Left ventricle myocardium inferior (tissue), 1 donor: ENCODE measurements around the gene CIB2. TPM values are rescaled to one million over a fixed set of nuclear protein-coding genes. Genes with fewer than 3 reads are reported as not detected.
A peak's percentile ranks its signal among the peaks of the same experiment; 100 is the strongest.

Experiments used
- DNase-seq: peaks from one replicate; pipeline ENCODE4 v3.0.0-alpha.2; 2020
- H3K27ac ChIP-seq: fragments of 200-600 bp; replicated peaks from 2 replicates; pipeline ENCODE4 v1.8.0; 2021
- H3K27me3 ChIP-seq: fragments of 200-600 bp; 2 replicates; pipeline ENCODE4 v1.8.0; 2021; ENCODE audit warnings: low read depth
- H3K36me3 ChIP-seq: fragments of 200-600 bp; 2 replicates; pipeline ENCODE4 v1.8.0; 2021
- H3K4me1 ChIP-seq: fragments of 200-600 bp; 2 replicates; pipeline ENCODE4 v1.8.0; 2021
- H3K4me3 ChIP-seq: fragments of 200-600 bp; 2 replicates; pipeline ENCODE4 v1.8.0; 2021; ENCODE audit warnings: mild to moderate bottlenecking, moderate library complexity
- H3K9me3 ChIP-seq: fragments of 200-600 bp; replicated peaks from 2 replicates; pipeline ENCODE4 v1.8.0; 2021
- CTCF ChIP-seq: fragments of 200-600 bp; IDR thresholded peaks from 2 replicates; pipeline ENCODE4 v1.8.0; 2021; ENCODE audit warnings: antibody characterized with exemption, mild to moderate bottlenecking, borderline replicate concordance
- intact Hi-C: fragments of 100-400 bp; cut with micrococcal nuclease; formaldehyde crosslinking; loops from one replicate; pipeline ENCODE4 v1.11.0; 2022
- total RNA-seq: library from RNA; stranded (reverse); fragmentation: NEBNext Ultra II Directional; extraction: Animal tissue kit (Norgen Biotek cat#: 25700); gene quantifications from one replicate; pipeline ENCODE4 v1.2.1, GENCODE V29; 2021
- donor health status: DM: no; HTN: yes; CAD: no; lungs with severe emphysema.

Gene CIB2
- total RNA-seq, 1 donor from 2014 or later, result 26.1 TPM

GRCh38 chr15:78107471-78107870 lies 23.8 kb downstream of the CIB2 start:
- Histone ChIP-seq H3K27me3 (no peaks in the 10 kb centered on the region), H3K4me3 (no peak overlapping the region), H3K27ac (no peak overlapping the region), H3K9me3 (no peaks in the 10 kb centered on the region), H3K4me1 (no peaks in the 10 kb centered on the region), H3K36me3 (no peaks in the 10 kb centered on the region)
- TF ChIP-seq CTCF, result no peak
- no peak for DNase-seq
- intact Hi-C loops, result loop anchor here (10.0 kb wide), 1 partner anchor 103 kb away; no protein-coding TSS in a partner anchor

GRCh38 chr15:78105476-78106241 lies 25.6 kb downstream of the CIB2 start:
- Histone ChIP-seq H3K4me1 (no peaks in the 10 kb centered on the region), H3K9me3 (no peaks in the 10 kb centered on the region), H3K4me3 (no peak overlapping the region), H3K36me3 (no peaks in the 10 kb centered on the region), H3K27me3 (no peaks in the 10 kb centered on the region), H3K27ac (no peak overlapping the region)
- intact Hi-C loops, result loop anchor here (10.0 kb wide), 1 partner anchor 101 kb away; no protein-coding TSS in a partner anchor
- no peak for DNase-seq
- no peak for TF ChIP-seq CTCF

- Histone ChIP-seq H3K4me1 (no peaks in the 10 kb centered on the region), H3K4me3 (no peak overlapping the region), H3K36me3 (no peaks in the 10 kb centered on the region), H3K27me3 (no peaks in the 10 kb centered on the region), H3K9me3 (no peaks in the 10 kb centered on the region), H3K27ac (no peak overlapping the region)
- intact Hi-C loops, result loop anchor here (10.0 kb wide), 1 partner anchor 100 kb away; no protein-coding TSS in a partner anchor
- no peak for TF ChIP-seq CTCF
- no peak for DNase-seq
Observed at GRCh38 chr15:78104566-78105475, 26.4 kb downstream of the CIB2 start.

- Histone ChIP-seq H3K27ac (no peak overlapping the region), H3K4me3 (no peak overlapping the region), H3K9me3 (no peaks in the 10 kb centered on the region), H3K36me3 (no peaks in the 10 kb centered on the region), H3K27me3 (no peaks in the 10 kb centered on the region), H3K4me1 (no peaks in the 10 kb centered on the region)
- no peak for TF ChIP-seq CTCF
- intact Hi-C loops, result loop anchor here (10.0 kb wide), 1 partner anchor 99 kb away; no protein-coding TSS in a partner anchor
- no peak for DNase-seq
Observed at GRCh38 chr15:78104119-78104479, 27.1 kb downstream of the CIB2 start.

- H3K27me3 ChIP-seq, result no peaks in the 10 kb centered on the region
- H3K27ac ChIP-seq, result no peak overlapping the region
- H3K36me3 ChIP-seq, result no peaks in the 10 kb centered on the region
- no peak for TF ChIP-seq CTCF
- no peaks in the 10 kb centered on the region for H3K4me1 ChIP-seq
- intact Hi-C loops, result loop anchor here (10.0 kb wide), 1 partner anchor 99 kb away; no protein-coding TSS in a partner anchor
- H3K4me3 ChIP-seq, result no peak overlapping the region
- no peaks in the 10 kb centered on the region for H3K9me3 ChIP-seq
- DNase-seq, result peak; percentile 32
Observed at GRCh38 chr15:78103406-78104118, 27.7 kb downstream of the CIB2 start.
